Measurements from ENCODE around the gene KIF2C.

KIF2C gene

GRCh38 chr1:44801491-44802305 lies 62.1 kb downstream of the KIF2C start:
- H3K36me3 ChIP-seq (ENCODE audit: control insufficient read depth, insufficient read depth, low read length) = peaks cover 37% of the 10 kb centered on the region
- H3K4me1 ChIP-seq (ENCODE audit: control insufficient read depth, insufficient read depth, low read length) = peaks cover under 1% of the 10 kb centered on the region
- no peak overlapping the region for H3K9ac ChIP-seq (ENCODE audit: low read depth, low read length)
- H3K9me3 ChIP-seq (ENCODE audit: control insufficient read depth, insufficient read depth, low read length) = no peaks in the 10 kb centered on the region
- H3K4me3 ChIP-seq (ENCODE audit: low read depth, low read length) = no peak overlapping the region; the same call in 1 of the 2 replicates
- H3K27ac ChIP-seq (ENCODE audit: low read depth, low read length) = no peak overlapping the region
- peaks cover 4% of the 10 kb centered on the region for H3K27me3 ChIP-seq (ENCODE audit: control insufficient read depth, insufficient read depth, low read length)

DNA sequence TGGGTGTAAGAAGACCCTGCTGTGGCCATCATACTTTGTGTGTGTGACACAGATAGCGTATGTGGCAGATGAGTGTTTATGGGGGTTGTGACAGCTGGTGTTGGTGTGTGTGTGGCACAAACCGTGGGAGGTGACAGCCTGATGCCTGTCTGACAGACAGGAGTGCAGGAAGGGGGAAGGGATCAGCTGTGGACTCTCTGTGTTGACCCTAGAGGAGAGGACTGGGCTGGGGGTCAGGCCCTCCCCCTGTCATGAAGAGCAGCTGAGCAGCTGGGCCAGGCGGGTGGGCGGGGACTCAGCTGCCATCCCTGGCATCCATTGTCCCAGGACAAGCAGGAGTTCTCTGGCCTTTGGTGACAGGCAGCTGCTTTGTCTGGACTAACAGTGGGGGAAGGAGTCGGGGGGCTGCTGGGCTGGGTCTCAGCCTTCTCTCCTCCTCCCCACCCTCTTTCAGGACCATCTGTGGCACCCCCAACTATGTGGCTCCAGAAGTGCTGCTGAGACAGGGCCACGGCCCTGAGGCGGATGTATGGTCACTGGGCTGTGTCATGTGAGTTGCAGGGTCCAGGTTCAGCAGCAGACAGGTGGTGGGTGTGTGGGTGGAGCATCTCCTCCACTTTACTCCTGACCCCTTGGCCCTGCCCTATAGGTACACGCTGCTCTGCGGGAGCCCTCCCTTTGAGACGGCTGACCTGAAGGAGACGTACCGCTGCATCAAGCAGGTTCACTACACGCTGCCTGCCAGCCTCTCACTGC lies 62.8 kb downstream of the KIF2C start:
- Histone ChIP-seq H3K4me1 (ENCODE audit: control insufficient read depth, insufficient read depth, low read length) (peaks cover 9% of the 10 kb centered on the region), H3K4me3 (ENCODE audit: low read depth, low read length) (no peak overlapping the region; the same call in 1 of the 2 replicates), H3K27ac (ENCODE audit: low read depth, low read length) (no peak overlapping the region), H3K9me3 (ENCODE audit: control insufficient read depth, insufficient read depth, low read length) (no peaks in the 10 kb centered on the region), H3K9ac (ENCODE audit: low read depth, low read length) (no peak overlapping the region), H3K27me3 (ENCODE audit: control insufficient read depth, insufficient read depth, low read length) (peaks cover 4% of the 10 kb centered on the region), H3K36me3 (ENCODE audit: control insufficient read depth, insufficient read depth, low read length) (peaks cover 40% of the 10 kb centered on the region)

GRCh38 chr1:44803062-44803311 lies 63.4 kb downstream of the KIF2C start:
- Histone ChIP-seq H3K4me1 (ENCODE audit: control insufficient read depth, insufficient read depth, low read length) (peaks cover 14% of the 10 kb centered on the region), H3K4me3 (ENCODE audit: low read depth, low read length) (no peak overlapping the region), H3K9ac (ENCODE audit: low read depth, low read length) (no peak overlapping the region), H3K36me3 (ENCODE audit: control insufficient read depth, insufficient read depth, low read length) (peaks cover 40% of the 10 kb centered on the region), H3K27ac (ENCODE audit: low read depth, low read length) (no peak overlapping the region), H3K9me3 (ENCODE audit: control insufficient read depth, insufficient read depth, low read length) (no peaks in the 10 kb centered on the region), H3K27me3 (ENCODE audit: control insufficient read depth, insufficient read depth, low read length) (peaks cover 4% of the 10 kb centered on the region)

DNA sequence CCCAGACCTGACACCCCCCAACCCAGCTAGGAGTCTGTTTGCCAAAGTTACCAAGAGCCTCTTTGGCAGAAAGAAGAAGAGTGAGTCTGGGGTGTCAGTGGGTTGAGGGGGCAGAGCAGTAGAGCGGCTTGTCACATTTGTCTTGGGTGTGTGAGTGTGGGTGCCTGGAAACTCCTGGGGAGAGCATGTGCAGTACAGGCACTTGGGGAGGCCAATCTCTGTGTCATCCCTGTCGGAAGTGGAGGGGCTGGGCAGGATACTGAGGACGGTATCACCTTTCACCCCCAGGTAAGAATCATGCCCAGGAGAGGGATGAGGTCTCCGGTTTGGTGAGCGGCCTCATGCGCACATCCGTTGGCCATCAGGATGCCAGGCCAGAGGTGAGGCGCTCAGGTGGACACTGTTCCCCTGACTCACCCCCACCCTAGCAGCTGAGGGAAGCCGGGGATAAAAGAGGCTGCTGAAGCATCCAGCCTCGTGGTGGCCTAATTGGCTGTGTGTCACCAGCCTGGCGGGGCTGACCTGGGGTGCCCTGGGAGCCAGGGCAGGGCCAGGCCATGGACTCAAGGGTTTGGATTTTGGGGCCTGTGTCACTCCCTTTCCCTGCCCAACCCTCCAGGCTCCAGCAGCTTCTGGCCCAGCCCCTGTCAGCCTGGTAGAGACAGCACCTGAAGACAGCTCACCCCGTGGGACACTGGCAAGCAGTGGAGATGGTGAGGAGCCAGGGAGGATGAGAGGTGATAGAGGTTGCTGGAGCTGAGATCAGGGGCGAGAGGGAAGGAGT lies 63.9 kb downstream of the KIF2C start:
- H3K4me3 ChIP-seq (ENCODE audit: low read depth, low read length) = no peak overlapping the region
- H3K9ac ChIP-seq (ENCODE audit: low read depth, low read length) = no peak overlapping the region
- H3K4me1 ChIP-seq (ENCODE audit: control insufficient read depth, insufficient read depth, low read length) = peaks cover 19% of the 10 kb centered on the region
- no peaks in the 10 kb centered on the region for H3K9me3 ChIP-seq (ENCODE audit: control insufficient read depth, insufficient read depth, low read length)
- H3K36me3 ChIP-seq (ENCODE audit: control insufficient read depth, insufficient read depth, low read length) = peaks cover 40% of the 10 kb centered on the region
- H3K27ac ChIP-seq (ENCODE audit: low read depth, low read length) = no peak overlapping the region
- peaks cover 4% of the 10 kb centered on the region for H3K27me3 ChIP-seq (ENCODE audit: control insufficient read depth, insufficient read depth, low read length)

DNA sequence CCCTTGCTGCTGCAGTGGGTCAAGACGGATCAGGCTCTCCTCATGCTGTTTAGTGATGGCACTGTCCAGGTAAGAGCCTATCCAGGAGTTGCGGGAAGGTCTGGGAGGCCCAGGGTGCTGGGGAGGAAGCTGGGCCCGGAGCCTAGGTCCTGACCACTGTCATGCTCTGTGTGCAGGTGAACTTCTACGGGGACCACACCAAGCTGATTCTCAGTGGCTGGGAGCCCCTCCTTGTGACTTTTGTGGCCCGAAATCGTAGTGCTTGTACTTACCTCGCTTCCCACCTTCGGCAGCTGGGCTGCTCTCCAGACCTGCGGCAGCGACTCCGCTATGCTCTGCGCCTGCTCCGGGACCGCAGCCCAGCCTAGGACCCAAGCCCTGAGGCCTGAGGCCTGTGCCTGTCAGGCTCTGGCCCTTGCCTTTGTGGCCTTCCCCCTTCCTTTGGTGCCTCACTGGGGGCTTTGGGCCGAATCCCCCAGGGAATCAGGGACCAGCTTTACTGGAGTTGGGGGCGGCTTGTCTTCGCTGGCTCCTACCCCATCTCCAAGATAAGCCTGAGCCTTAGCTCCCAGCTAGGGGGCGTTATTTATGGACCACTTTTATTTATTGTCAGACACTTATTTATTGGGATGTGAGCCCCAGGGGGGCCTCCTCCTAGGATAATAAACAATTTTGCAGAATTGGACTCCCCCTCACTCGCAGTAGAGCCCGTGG lies 65.8 kb downstream of the KIF2C start:
- Histone ChIP-seq H3K4me3 (ENCODE audit: low read depth, low read length) (no peak overlapping the region), H3K27ac (ENCODE audit: low read depth, low read length) (no peak overlapping the region), H3K4me1 (ENCODE audit: control insufficient read depth, insufficient read depth, low read length) (peaks cover 33% of the 10 kb centered on the region)

DNA sequence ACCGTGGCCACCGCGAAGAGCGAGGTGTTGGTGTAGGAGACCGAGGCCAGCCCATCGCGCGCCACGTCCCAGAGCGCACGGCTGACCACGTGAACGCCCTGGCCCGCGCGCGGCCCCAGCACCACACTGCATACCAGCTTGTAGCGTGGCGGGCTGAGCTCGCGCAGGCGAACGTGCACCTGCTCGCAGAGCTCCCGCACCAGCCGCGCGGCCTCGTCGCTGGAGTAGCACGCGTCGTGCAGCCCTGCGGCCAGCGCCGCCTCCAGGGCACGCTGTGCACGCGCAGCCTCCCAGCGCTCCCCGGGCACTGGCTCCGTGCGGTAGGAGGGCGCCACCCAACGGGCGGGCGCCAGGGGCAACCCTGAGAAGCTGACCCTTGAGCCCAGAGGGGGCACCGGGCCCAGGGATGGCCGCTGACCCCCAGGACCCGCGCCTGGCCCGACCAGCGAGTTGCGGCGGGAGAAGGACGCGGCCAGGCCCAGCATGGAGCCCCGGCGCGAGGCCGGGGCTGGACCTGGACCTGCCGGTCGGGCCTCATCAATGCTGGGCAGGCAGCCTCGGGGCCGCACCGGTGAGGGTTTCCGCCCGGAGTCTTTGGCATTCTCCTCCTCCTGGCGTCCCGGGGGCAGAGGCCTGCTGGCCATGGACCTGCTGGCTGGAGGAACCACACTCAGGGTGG lies 66.5 kb downstream of the KIF2C start:
- Histone ChIP-seq H3K27ac (ENCODE audit: low read depth, low read length) (peak overlapping the region; percentile 98), H3K9ac (ENCODE audit: low read depth, low read length) (no peak overlapping the region), H3K4me1 (ENCODE audit: control insufficient read depth, insufficient read depth, low read length) (peaks cover 33% of the 10 kb centered on the region)

More for the DNA sequence above, 65.8 kb downstream of the KIF2C start:
- H3K36me3 ChIP-seq (ENCODE audit: control insufficient read depth, insufficient read depth, low read length) = peaks cover 40% of the 10 kb centered on the region
- H3K9me3 ChIP-seq (ENCODE audit: control insufficient read depth, insufficient read depth, low read length) = no peaks in the 10 kb centered on the region
- no peak overlapping the region for H3K9ac ChIP-seq (ENCODE audit: low read depth, low read length)
- H3K27me3 ChIP-seq (ENCODE audit: control insufficient read depth, insufficient read depth, low read length) = peaks cover 4% of the 10 kb centered on the region

DNA sequence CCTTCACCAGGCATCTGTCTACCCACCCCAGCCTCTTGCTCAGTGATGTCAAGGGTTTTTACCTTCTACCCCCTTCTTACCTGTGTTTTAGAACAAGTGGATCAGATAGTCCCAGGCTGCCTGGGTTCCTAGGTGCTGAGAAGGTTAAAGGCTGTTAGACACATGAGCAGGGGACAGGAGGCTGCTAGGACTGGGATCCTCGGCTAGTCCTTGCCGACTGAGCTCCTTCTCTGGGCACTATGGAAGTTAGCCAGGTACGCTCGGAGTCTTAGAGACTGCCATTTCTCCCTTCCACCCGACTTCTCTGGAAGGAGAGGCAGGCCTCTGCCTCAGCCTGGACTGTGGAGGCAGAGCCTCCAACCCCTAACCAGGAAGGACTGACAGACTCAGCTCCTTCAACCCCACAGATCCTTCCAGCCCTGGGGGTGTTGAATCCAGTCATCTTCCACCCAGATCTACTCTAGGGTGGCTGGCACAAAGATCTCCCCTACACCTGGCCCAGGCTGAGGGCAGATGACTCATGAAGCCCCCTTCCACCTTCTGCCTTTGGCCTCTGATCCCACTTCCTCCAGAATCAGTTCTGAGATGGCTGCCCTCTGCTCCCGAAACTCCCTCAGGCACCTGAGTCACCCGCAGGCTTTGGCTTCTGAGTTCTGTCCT lies 67.2 kb downstream of the KIF2C start, which contains the start of gene DYNLT4:
Gene DYNLT4, minus strand, starts transcription at position 648 of the 660 bp plus-strand sequence. CDS start 683 bp downstream, outside the sequence.
- H3K36me3 ChIP-seq (ENCODE audit: control insufficient read depth, insufficient read depth, low read length) = peaks cover 39% of the 10 kb centered on the region
- no peaks in the 10 kb centered on the region for H3K27me3 ChIP-seq (ENCODE audit: control insufficient read depth, insufficient read depth, low read length)
- H3K27ac ChIP-seq (ENCODE audit: low read depth, low read length) = peak within 1 kb of the TSS; percentile 98
- no peaks in the 10 kb centered on the region for H3K9me3 ChIP-seq (ENCODE audit: control insufficient read depth, insufficient read depth, low read length)
- H3K4me3 ChIP-seq (ENCODE audit: low read depth, low read length) = no peak within 1 kb of the TSS
- H3K9ac ChIP-seq (ENCODE audit: low read depth, low read length) = peak within 1 kb of the TSS; percentile 67
- peaks cover 33% of the 10 kb centered on the region for H3K4me1 ChIP-seq (ENCODE audit: control insufficient read depth, insufficient read depth, low read length)

More for the DNA sequence above, 66.5 kb downstream of the KIF2C start:
- H3K36me3 ChIP-seq (ENCODE audit: control insufficient read depth, insufficient read depth, low read length) = peaks cover 40% of the 10 kb centered on the region
- no peaks in the 10 kb centered on the region for H3K9me3 ChIP-seq (ENCODE audit: control insufficient read depth, insufficient read depth, low read length)
- no peak overlapping the region for H3K4me3 ChIP-seq (ENCODE audit: low read depth, low read length)
- H3K27me3 ChIP-seq (ENCODE audit: control insufficient read depth, insufficient read depth, low read length) = no peaks in the 10 kb centered on the region

DNA sequence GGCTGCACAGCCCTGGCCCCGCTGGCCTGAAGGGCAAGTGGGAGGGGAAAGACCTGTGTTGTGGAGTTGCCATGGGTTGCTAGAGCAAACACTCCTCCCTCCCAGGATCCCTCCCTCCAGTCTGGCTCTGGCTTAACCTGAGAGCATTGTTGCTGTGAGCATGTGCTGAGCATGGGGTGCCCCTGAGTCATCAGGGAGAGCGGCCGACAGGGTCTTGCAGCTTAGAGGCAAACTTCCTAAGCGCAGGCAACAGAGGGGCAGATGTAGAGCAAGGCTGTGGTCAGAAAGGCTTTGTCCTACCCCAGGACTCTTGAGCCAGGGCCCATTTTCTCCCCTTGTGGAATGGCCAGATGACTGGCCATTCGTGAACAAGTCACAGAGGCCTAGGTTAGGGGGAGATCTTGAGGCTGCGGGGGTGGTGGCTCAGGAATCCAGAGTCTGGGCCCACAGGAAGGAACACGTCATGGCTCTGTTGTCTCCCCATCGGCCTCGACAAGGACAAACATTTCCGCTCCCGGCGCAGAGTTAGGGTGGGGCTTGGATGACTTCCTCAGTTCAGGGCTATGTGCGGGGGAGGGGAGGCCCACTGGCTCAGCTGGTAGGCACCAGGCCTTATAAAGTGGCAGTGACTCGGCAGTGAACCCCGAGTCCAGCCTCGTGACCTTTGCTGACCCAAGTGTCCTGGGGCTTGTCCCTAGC lies 67.9 kb downstream of the KIF2C start:
- H3K4me1 ChIP-seq (ENCODE audit: control insufficient read depth, insufficient read depth, low read length) = peaks cover 33% of the 10 kb centered on the region

GRCh38 chr1:44808063-44808937 lies 68.7 kb downstream of the KIF2C start, which contains the start of gene BTBD19:
BTBD19 (plus strand) TSS chr1:44808523; CDS start chr1:44808821, 298 bp downstream.
- Histone ChIP-seq H3K4me1 (ENCODE audit: control insufficient read depth, insufficient read depth, low read length) (peaks cover 38% of the 10 kb centered on the region), H3K4me3 (ENCODE audit: low read depth, low read length) (peak within 1 kb of the TSS; percentile 23; the same call in 1 of the 2 replicates), H3K9me3 (ENCODE audit: control insufficient read depth, insufficient read depth, low read length) (no peaks in the 10 kb centered on the region), H3K27me3 (ENCODE audit: control insufficient read depth, insufficient read depth, low read length) (0 out of 2 replicates have a peak, but pooled peaks cover 4% of the 10 kb centered on the region), H3K36me3 (ENCODE audit: control insufficient read depth, insufficient read depth, low read length) (peaks cover 25% of the 10 kb centered on the region), H3K27ac (ENCODE audit: low read depth, low read length) (peak within 1 kb of the TSS; percentile 98), H3K9ac (ENCODE audit: low read depth, low read length) (peak within 1 kb of the TSS; percentile 67)

More for the DNA sequence above, 67.9 kb downstream of the KIF2C start:
- Histone ChIP-seq H3K9ac (ENCODE audit: low read depth, low read length) (peak overlapping the region; percentile 67), H3K27ac (ENCODE audit: low read depth, low read length) (peak overlapping the region; percentile 98), H3K36me3 (ENCODE audit: control insufficient read depth, insufficient read depth, low read length) (peaks cover 33% of the 10 kb centered on the region), H3K4me3 (ENCODE audit: low read depth, low read length) (no peak overlapping the region), H3K27me3 (ENCODE audit: control insufficient read depth, insufficient read depth, low read length) (no peaks in the 10 kb centered on the region), H3K9me3 (ENCODE audit: control insufficient read depth, insufficient read depth, low read length) (no peaks in the 10 kb centered on the region)
